Spleen (tissue), 7 donors: ENCODE data around the gene CST3.

Experiments used
- POLR2A ChIP-seq, 3 donors: fragments of 450-650 bp; IDR thresholded peaks; one replicate each; pipeline ENCODE4 v1.5.1; 2017; ENCODE audit warnings: antibody characterized with exemption in 3 of 3, mild to moderate bottlenecking in 1 of 3
- TF ChIP-seq, protein P1 (sequence below), 11 experiments: fragments of 200-600 bp in 7 of 11; fragments of 450-650 bp in 4 of 11; sonication (generic) in 4 of 11; IDR thresholded peaks in 8 of 11; conservative IDR thresholded peaks in 3 of 11; 1 replicate in 7 of 11; 2 replicates in 4 of 11; pipeline versions ENCODE4 v1.4.0 to v1.8.0; 2016 to 2021; ENCODE audit warnings: antibody characterized with exemption in 11 of 11, inconsistent platforms in 4 of 11, mild to moderate bottlenecking in 1 of 11
- donor health status: DM: no; HTN: no; CAD: no; lungs with moderate emphysema.
- donor health status: DM: no; HTN: no; CAD: no.
- donor health status: DM: no; HTN: no; CAD: no.

- TF ChIP-seq, protein P1, sequence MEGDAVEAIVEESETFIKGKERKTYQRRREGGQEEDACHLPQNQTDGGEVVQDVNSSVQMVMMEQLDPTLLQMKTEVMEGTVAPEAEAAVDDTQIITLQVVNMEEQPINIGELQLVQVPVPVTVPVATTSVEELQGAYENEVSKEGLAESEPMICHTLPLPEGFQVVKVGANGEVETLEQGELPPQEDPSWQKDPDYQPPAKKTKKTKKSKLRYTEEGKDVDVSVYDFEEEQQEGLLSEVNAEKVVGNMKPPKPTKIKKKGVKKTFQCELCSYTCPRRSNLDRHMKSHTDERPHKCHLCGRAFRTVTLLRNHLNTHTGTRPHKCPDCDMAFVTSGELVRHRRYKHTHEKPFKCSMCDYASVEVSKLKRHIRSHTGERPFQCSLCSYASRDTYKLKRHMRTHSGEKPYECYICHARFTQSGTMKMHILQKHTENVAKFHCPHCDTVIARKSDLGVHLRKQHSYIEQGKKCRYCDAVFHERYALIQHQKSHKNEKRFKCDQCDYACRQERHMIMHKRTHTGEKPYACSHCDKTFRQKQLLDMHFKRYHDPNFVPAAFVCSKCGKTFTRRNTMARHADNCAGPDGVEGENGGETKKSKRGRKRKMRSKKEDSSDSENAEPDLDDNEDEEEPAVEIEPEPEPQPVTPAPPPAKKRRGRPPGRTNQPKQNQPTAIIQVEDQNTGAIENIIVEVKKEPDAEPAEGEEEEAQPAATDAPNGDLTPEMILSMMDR (IDR thresholded peaks at IDR 0.05 in 8 of 11, conservative IDR thresholded peaks at IDR 0.05 in 3 of 11) = no peak
- TF ChIP-seq POLR2A (IDR thresholded peaks at IDR 0.05) = no peak
Observed at GRCh38 chr20:23602241-23602640, 35.5 kb downstream of the CST3 start.
